GM12864 (cell line): ENCODE measurements around the gene FKBP7.

ENCODE experiments used
- DNase-seq: peaks from one replicate; pipeline ENCODE4 v3.0.0-alpha.2; 2011; ENCODE audit warnings: low read depth
- H3K4me3 ChIP-seq: 2 replicates; pipeline ENCODE4 v1.5.1; 2011; ENCODE audit warnings: mild to moderate bottlenecking, low read depth, low read length, control low read depth
- CTCF ChIP-seq: IDR thresholded peaks from 2 replicates; pipeline ENCODE4 v1.5.1; 2011; ENCODE audit warnings: low read depth, mild to moderate bottlenecking, moderate library complexity, low read length, control low read depth, inconsistent platforms; ENCODE audit errors: missing control alignments

FKBP7 gene

DNA sequence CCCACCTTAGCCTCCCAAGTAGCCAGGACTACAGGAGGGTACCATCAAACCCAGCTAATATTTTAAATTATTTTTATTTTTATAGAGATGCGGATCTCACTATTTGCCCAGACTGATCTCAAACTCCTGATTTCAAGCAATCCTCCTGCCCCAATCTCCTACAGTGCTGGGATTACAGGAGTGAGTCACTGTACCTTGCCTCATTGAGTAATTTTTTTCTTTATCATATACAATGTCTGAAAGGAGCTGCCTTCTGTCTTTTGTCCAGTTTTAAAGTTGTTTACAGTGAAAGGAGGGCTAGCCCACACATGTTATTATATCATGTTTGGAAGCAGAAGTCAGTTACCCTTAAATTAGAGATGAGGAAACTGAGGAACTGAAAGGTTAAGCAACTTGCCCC is 60.0 kb downstream of the FKBP7 start:
- no peak overlapping the region for H3K4me3 ChIP-seq
- TF ChIP-seq CTCF: no peak
- DNase-seq: no peak

DNA sequence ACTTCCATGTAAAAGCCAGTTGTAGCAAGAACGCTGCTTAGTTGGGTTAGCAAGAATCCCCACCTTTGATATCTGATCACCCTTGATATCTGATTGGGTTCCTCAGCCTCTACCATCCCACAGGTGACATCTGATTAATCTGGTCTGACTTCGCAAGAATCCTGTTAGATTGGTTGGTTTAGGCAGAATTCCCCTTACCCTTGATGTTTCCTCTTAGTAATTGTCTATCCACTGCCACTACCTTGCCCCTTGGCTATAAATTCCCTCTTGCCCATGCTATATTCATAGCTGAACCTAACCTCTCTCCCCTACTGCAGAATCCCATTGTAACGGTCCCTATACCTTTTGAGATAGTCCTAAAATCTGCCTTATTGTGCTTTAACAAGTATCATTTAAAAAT is 60.5 kb downstream of the FKBP7 start:
- H3K4me3 ChIP-seq: no peak overlapping the region
- no peak for TF ChIP-seq CTCF
- DNase-seq: no peak

DNA sequence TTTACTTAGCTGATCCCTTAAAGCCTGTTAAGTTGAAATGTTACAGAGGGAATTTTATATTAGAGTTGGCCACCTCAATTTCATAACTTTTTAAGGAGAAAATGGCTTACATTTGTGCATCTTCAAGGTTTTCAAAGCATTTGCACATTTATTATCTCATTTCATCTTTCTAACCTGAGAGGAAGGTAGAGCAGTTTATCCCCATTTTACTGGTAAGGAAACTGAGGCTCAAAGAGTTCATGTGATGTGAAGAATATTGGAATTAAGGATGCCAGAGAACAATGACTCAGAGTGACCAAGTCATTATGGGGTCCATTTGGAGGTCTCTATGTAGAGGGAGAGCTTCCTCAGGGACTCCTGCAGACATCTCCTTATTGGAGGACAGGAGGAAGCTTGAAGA is 62.4 kb downstream of the FKBP7 start:
- TF ChIP-seq CTCF: no peak
- H3K4me3 ChIP-seq: no peak overlapping the region
- no peak for DNase-seq

DNA sequence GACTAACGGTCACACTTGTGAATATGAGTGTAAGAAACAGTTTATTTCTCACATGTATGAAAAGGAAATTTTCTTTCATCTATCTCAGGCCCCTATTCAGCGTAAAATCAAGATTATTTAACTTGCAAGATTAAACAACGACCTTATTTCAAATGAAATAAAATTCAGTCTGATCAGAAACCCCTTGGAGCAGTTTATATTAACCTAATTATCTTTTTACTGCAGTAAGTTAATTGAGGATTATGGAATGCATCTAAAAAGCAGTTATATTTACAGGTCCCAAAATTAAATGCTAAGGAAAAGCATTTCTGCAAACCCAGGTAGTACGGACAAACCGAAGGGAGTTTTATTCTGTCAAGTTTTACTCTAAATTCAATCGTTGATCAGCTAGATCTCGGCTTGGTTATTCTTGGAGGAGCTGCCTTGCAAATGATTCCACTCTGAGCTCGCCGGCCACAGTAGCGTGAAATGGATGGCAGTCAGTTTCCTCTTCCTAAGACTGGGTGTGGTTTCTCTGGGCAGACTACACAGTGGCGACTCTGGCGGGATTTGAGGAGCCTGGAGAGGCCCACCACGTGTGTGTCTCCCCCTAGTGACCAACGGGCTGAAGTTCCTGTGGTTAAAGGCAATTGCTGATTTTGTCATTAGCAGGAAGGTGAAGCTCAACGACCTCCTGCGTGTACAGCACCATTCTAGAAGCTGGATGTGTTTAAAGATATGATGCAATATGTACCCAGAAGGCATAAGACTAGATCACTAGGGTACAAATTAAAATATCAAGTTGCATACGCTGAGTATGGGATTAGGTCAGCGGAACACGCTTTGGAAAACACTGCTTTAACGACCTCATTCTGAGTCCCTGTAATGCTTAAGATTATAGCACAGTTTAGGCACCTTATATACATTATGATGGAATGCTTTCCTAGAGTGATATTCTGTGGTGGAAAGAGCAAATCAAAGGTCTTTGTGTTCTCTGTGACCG is 63.8 kb downstream of the FKBP7 start:
- TF ChIP-seq CTCF: peak; percentile 95
- peak; percentile 92 for DNase-seq
- H3K4me3 ChIP-seq: peak overlapping the region; percentile 66
